PFSK-1 (cell line): Measurements from ENCODE around the gene CBX7.

Experiments used
- FOXP2 ChIP-seq: optimal IDR thresholded peaks from 2 replicates; pipeline ENCODE3; 2011; ENCODE audit warnings: borderline replicate concordance, control low read depth, inconsistent platforms; ENCODE audit not compliant: insufficient read depth; ENCODE audit errors: extremely low read length, extremely low read depth
- POLR2AphosphoS5 ChIP-seq: IDR thresholded peaks from 2 replicates; pipeline ENCODE4 v1.6.1; 2012; ENCODE audit warnings: low read depth, mild to moderate bottlenecking, control low read depth, low read length, moderate library complexity
- SIN3A ChIP-seq: IDR thresholded peaks from 2 replicates; pipeline ENCODE4 v1.6.1; 2012; ENCODE audit warnings: mild to moderate bottlenecking, low read length, moderate library complexity, borderline replicate concordance; ENCODE audit not compliant: insufficient read depth
- TAF1 ChIP-seq: IDR thresholded peaks from 2 replicates; pipeline ENCODE4 v1.6.1; 2012; ENCODE audit warnings: low read length, control low read depth, borderline replicate concordance; ENCODE audit not compliant: insufficient read depth
- TF ChIP-seq, protein P1 (sequence below), 2 experiments: IDR thresholded peaks; 2 replicates each; pipeline versions ENCODE4 v1.6.1 to v1.8.0; 2011 to 2012; ENCODE audit warnings: low read depth in 2 of 2, low read length in 2 of 2, control low read depth in 1 of 2, inconsistent platforms in 1 of 2, mild to moderate bottlenecking in 1 of 2, moderate library complexity in 1 of 2; ENCODE audit not compliant: insufficient read depth in 1 of 2

The CBX7 gene

DNA sequence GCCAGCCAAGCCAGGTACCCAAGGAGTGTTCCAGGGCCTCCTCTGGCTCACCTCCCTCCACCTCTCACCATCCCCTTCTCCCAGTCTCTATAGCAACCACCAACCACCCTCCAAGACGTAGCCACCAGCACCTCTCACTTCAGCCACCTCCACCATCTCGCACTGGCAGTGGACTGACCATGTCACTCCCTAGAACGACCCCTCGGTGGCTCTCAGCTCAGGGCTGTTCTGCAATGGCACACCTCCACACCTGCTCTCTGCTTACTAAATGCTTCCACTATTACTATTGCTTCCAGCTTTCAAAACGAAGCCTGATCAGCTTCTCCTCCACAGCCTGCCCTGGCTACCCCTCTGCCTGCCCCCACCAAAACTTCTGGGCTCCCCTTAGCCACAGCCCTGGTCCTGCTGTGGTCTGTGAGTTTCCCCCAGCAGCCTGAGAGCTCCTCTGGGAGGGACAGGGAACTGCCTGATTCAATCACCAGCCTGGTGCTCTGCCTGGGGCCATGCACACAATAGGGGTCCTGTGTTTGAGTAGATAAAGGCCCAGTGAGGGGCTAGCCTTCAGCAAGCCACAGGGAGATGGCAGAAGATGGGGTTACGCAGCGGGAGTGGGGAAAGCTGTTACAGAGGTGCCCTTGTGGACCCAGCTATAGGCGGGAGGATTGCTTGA is 17.5 kb upstream of the CBX7 start:
- TF ChIP-seq TAF1: no peak
- no peak for TF ChIP-seq FOXP2
- TF ChIP-seq POLR2AphosphoS5: no peak
- TF ChIP-seq, protein P1, sequence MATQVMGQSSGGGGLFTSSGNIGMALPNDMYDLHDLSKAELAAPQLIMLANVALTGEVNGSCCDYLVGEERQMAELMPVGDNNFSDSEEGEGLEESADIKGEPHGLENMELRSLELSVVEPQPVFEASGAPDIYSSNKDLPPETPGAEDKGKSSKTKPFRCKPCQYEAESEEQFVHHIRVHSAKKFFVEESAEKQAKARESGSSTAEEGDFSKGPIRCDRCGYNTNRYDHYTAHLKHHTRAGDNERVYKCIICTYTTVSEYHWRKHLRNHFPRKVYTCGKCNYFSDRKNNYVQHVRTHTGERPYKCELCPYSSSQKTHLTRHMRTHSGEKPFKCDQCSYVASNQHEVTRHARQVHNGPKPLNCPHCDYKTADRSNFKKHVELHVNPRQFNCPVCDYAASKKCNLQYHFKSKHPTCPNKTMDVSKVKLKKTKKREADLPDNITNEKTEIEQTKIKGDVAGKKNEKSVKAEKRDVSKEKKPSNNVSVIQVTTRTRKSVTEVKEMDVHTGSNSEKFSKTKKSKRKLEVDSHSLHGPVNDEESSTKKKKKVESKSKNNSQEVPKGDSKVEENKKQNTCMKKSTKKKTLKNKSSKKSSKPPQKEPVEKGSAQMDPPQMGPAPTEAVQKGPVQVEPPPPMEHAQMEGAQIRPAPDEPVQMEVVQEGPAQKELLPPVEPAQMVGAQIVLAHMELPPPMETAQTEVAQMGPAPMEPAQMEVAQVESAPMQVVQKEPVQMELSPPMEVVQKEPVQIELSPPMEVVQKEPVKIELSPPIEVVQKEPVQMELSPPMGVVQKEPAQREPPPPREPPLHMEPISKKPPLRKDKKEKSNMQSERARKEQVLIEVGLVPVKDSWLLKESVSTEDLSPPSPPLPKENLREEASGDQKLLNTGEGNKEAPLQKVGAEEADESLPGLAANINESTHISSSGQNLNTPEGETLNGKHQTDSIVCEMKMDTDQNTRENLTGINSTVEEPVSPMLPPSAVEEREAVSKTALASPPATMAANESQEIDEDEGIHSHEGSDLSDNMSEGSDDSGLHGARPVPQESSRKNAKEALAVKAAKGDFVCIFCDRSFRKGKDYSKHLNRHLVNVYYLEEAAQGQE (IDR thresholded peaks at IDR 0.05; ENCODE audit: insufficient read depth in 1 of 2, low read depth in 2 of 2, low read length in 2 of 2): no peak
- no peak for TF ChIP-seq SIN3A

DNA sequence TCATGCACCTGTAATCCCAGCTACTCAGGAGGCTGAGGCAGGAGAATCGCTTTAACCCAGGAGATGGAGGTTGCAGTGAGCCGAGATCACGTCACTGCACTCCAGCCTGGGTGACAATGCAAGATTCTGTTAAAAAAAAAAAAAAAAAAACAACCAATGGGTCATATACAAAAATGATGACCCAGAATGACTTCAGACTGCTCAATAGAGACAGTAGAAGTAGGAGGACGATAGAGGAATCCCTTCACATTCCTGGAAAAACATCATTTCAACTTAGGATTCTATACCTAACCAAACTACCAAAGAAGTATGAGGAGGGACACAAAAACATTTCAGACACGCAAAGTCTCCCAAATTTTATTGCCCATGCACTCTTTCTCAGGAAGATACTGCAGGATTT is 14.1 kb upstream of the CBX7 start:
- no peak for TF ChIP-seq TAF1
- no peak for TF ChIP-seq POLR2AphosphoS5
- no peak for TF ChIP-seq SIN3A
- TF ChIP-seq FOXP2: no peak
- TF ChIP-seq, protein P1 (IDR thresholded peaks at IDR 0.05; ENCODE audit: insufficient read depth in 1 of 2, low read depth in 2 of 2, low read length in 2 of 2): no peak

DNA sequence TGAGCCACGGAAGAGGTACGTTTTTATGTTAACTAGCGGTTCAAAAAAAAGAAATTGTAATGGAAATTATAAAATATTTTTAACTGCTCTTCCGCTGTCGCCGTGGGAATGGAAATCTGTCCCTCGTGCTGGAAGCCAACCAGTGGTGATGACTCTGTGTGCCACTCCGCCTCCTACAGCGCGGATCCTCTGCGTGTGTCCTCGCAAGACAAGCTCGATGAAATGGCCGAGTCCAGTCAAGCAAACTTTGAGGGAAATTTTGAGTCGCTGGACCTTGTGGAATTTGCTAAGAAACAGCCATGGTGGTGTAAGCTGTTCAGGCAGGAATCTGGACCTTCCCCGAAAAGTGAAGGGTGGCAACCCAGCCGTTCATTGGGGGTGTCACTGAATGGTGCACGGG is 2.9 kb upstream of the CBX7 start:
- no peak for TF ChIP-seq POLR2AphosphoS5
- TF ChIP-seq, protein P1 (IDR thresholded peaks at IDR 0.05; ENCODE audit: insufficient read depth in 1 of 2, low read depth in 2 of 2, low read length in 2 of 2): no peak
- TF ChIP-seq TAF1: no peak
- TF ChIP-seq SIN3A: no peak
- TF ChIP-seq FOXP2: no peak

DNA sequence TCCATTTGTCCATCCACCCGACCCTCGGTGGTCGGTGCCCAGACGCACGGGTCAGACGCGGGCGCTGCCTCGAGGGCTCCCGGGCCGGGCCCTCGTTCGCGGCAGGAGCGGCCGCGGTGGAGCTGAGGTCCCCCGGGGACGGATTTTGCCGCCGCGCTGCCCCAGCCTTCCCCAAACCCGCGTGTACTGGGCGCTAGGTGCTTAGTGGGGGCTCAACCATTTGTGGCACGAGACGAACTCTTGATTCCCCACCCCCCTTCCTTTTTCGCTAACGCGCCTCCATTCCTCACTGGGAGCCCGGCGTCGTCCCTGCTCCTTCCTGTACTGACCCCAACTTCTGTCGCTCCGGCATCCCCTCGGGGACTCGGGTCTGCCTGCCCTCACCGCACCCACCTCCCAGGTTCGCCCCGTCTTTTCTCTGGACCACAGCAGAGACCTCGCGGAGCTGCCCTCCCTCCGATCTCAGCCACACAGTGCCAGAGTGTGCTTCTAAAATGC is 789 bp upstream of the CBX7 start:
- no peak for TF ChIP-seq TAF1
- no peak for TF ChIP-seq POLR2AphosphoS5
- TF ChIP-seq SIN3A: no peak
- TF ChIP-seq, protein P1 (IDR thresholded peaks at IDR 0.05; ENCODE audit: insufficient read depth in 1 of 2, low read depth in 2 of 2, low read length in 2 of 2): no peak
- no peak for TF ChIP-seq FOXP2

DNA sequence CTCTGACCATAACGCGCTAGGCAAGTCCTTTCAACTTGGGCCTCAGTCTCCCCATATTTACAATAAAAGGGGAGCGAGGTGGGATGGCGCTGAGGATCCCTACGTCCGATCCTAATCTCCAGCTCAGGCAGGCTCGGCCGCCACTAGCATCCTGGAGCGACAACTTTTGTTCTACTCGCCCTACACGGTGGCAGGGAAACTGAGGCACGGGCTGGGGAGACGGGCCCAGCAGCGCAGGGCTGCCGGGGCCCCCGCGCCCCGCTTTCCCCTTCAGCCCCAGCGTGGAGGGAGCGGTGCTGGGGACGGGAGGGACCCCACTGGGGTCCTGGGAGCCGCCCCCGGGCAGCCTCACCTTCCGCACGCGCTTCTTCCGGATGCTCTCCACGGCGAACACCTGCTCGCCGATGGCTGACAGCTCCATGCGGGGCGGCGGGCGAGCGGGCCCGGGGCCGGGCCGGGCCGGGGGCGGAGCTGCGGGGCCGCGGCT is 413 bp downstream of the CBX7 start:
- no peak for TF ChIP-seq SIN3A
